NT2/D1 (cell line): ENCODE data around the gene OSBPL9.

Experiments
- SUZ12 ChIP-seq: IDR thresholded peaks from 2 replicates; pipeline ENCODE4 v1.6.1; 2011; ENCODE audit not compliant: insufficient read length, insufficient read depth; ENCODE audit errors: extremely low read depth
- YY1 ChIP-seq: IDR thresholded peaks from 2 replicates; pipeline ENCODE4 v1.6.1; 2011; ENCODE audit not compliant: insufficient read length, insufficient read depth
- ZNF274 ChIP-seq: IDR thresholded peaks from 2 replicates; pipeline ENCODE4 v1.6.1; 2011; ENCODE audit warnings: mild to moderate bottlenecking, low read depth, low read length

GRCh38 chr1:51754666-51755065, 137.8 kb downstream of the OSBPL9 start:
- no peak for TF ChIP-seq SUZ12
- TF ChIP-seq ZNF274: no peak
- TF ChIP-seq YY1: no peak
